ENCODE measurements around the gene CPT2. TPM values are rescaled to one million over a fixed set of nuclear protein-coding genes. Genes with fewer than 3 reads are reported as not detected.

Gene CPT2
- total RNA-seq, 1 donor from 2014 or later = 21.9 TPM

DNA sequence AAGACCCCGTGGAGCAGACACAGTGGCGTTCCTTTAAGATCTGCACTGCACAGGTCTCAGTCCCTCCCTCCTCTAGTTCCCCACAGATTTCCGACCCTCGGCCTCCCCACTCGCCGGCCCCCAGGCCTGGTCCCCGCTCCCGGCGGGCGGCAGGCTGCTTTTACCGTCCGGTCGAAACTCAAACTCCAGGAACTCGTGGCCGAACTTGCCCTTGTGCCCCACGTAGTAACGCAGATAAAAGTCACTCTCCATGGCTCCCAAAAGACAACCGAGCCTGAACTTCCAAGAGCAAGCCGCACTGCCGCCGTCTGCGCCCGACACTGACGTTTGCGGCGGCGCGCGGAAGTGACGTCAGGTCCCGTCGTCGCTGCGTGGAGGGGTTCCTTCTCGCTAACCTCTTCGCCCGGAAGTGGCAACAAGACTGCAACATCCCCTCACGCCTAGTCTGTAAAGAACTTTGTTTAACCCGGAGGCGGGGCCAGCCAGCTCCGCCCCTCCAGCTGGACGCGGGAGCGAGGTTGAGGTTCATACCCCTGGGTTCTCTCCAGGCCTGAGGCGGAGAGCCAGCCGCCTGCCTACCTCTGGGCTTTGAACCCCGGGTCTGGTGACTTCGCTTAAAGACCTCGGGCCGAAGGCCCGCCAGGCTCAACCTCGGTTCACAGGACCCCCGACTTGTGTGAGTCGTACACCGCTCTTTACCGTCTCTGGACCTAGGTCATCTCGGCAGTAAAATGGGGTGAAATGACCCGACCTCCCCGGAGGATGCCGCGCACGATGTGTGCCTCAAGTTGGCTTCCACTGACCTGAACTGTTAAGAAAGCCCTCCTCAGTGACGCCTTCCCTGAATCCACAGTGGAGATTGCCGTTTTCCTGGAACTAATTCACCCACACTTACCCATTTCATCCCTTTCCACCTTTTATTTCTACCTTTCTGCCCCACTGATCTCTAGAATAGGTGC lies 41.9 kb downstream of the CPT2 start, which contains the start of gene MAGOH:
Gene MAGOH (minus strand): TSS at position 322 of the 959 bp plus-strand sequence. CDS start 70 bp downstream, at position 252.
- H3K9me3 Mint-ChIP-seq (ENCODE audit: low read depth) = no peaks in the 10 kb centered on the region
- peaks cover 16% of the 10 kb centered on the region for H3K27me3 Mint-ChIP-seq
- H3K4me3 Mint-ChIP-seq (ENCODE audit: low read depth) = peak within 1 kb of the TSS; percentile 98
- peaks cover 14% of the 10 kb centered on the region for H3K4me1 Mint-ChIP-seq (ENCODE audit: low read depth)
- H3K36me3 Mint-ChIP-seq (ENCODE audit: insufficient read depth) = peaks cover 8% of the 10 kb centered on the region
- H3K27ac Mint-ChIP-seq = peak within 1 kb of the TSS; percentile 97
- TF ChIP-seq, protein P1, sequence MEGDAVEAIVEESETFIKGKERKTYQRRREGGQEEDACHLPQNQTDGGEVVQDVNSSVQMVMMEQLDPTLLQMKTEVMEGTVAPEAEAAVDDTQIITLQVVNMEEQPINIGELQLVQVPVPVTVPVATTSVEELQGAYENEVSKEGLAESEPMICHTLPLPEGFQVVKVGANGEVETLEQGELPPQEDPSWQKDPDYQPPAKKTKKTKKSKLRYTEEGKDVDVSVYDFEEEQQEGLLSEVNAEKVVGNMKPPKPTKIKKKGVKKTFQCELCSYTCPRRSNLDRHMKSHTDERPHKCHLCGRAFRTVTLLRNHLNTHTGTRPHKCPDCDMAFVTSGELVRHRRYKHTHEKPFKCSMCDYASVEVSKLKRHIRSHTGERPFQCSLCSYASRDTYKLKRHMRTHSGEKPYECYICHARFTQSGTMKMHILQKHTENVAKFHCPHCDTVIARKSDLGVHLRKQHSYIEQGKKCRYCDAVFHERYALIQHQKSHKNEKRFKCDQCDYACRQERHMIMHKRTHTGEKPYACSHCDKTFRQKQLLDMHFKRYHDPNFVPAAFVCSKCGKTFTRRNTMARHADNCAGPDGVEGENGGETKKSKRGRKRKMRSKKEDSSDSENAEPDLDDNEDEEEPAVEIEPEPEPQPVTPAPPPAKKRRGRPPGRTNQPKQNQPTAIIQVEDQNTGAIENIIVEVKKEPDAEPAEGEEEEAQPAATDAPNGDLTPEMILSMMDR (IDR thresholded peaks at IDR 0.05; ENCODE audit: unreplicated experiment) = no peak
- DNase-seq (ENCODE audit: low spot score, unreplicated experiment) = peak; percentile 90

GRCh38 chr1:53241828-53242227 lies 45.2 kb downstream of the CPT2 start:
- TF ChIP-seq, protein P1 (IDR thresholded peaks at IDR 0.05; ENCODE audit: unreplicated experiment) = no peak
- DNase-seq (ENCODE audit: low spot score, unreplicated experiment) = no peak
- Mint-ChIP-seq H3K4me3 (ENCODE audit: low read depth) (no peak overlapping the region), H3K36me3 (ENCODE audit: insufficient read depth) (no peaks in the 10 kb centered on the region), H3K27me3 (peaks cover 16% of the 10 kb centered on the region), H3K27ac (no peak overlapping the region), H3K9me3 (ENCODE audit: low read depth) (no peaks in the 10 kb centered on the region), H3K4me1 (ENCODE audit: low read depth) (peaks cover 12% of the 10 kb centered on the region)

DNA sequence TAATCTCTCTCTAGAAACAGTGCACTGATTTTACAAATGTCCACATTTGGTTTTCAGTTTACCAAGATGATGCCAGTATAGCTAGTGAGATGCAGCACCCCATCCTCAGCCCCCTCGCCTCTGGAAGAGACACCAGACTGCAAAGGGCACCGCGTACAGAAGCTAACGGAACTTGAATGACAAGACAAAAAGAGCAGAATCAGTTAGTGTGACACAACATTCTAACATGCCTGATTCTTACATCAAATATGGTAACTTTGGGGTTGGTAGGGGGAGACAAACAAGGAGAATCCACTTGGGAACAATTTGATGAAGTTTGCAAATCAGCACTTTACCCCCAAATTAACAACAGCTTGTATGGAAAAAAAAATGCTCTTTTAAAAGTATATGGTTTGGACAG lies 45.8 kb downstream of the CPT2 start:
- H3K4me3 Mint-ChIP-seq (ENCODE audit: low read depth) = no peak overlapping the region
- H3K27me3 Mint-ChIP-seq = peaks cover 16% of the 10 kb centered on the region
- no peak overlapping the region for H3K27ac Mint-ChIP-seq
- DNase-seq (ENCODE audit: low spot score, unreplicated experiment) = no peak
- H3K36me3 Mint-ChIP-seq (ENCODE audit: insufficient read depth) = no peaks in the 10 kb centered on the region
- peaks cover 12% of the 10 kb centered on the region for H3K4me1 Mint-ChIP-seq (ENCODE audit: low read depth)
- TF ChIP-seq, protein P1 (IDR thresholded peaks at IDR 0.05; ENCODE audit: unreplicated experiment) = no peak
- no peaks in the 10 kb centered on the region for H3K9me3 Mint-ChIP-seq (ENCODE audit: low read depth)

GRCh38 chr1:53244141-53244540 lies 47.5 kb downstream of the CPT2 start:
- Mint-ChIP-seq H3K4me1 (ENCODE audit: low read depth) (peaks cover 3% of the 10 kb centered on the region), H3K36me3 (ENCODE audit: insufficient read depth) (no peaks in the 10 kb centered on the region), H3K4me3 (ENCODE audit: low read depth) (no peak overlapping the region), H3K9me3 (ENCODE audit: low read depth) (no peaks in the 10 kb centered on the region), H3K27ac (no peak overlapping the region), H3K27me3 (peaks cover 16% of the 10 kb centered on the region)
- no peak for DNase-seq (ENCODE audit: low spot score, unreplicated experiment)
- TF ChIP-seq, protein P1 (IDR thresholded peaks at IDR 0.05; ENCODE audit: unreplicated experiment) = no peak

GRCh38 chr1:53246261-53247134 lies 49.9 kb downstream of the CPT2 start:
- Mint-ChIP-seq H3K36me3 (ENCODE audit: insufficient read depth) (no peaks in the 10 kb centered on the region), H3K27ac (no peak overlapping the region), H3K4me3 (ENCODE audit: low read depth) (no peak overlapping the region), H3K27me3 (peaks cover 7% of the 10 kb centered on the region), H3K9me3 (ENCODE audit: low read depth) (no peaks in the 10 kb centered on the region), H3K4me1 (ENCODE audit: low read depth) (peaks cover 15% of the 10 kb centered on the region)
- TF ChIP-seq, protein P1 (IDR thresholded peaks at IDR 0.05; ENCODE audit: unreplicated experiment) = no peak
- DNase-seq (ENCODE audit: low spot score, unreplicated experiment) = no peak

Data from progenitor cell of endocrine pancreas (in vitro differentiated cells).